GM23248 (cell line): Measurements from ENCODE around the gene BRAF.
"Not testable (repeated sequence)": the region's sequence is repeated elsewhere in the genome, so short reads cannot be mapped to it uniquely, and the experiment has no call there.

Experiments used
- EZH2 ChIP-seq: fragments of 200-600 bp; sonication (generic); IDR thresholded peaks from 2 replicates; pipeline ENCODE4 v1.6.1; 2018; ENCODE audit warnings: antibody characterized with exemption, mild to moderate bottlenecking; ENCODE audit not compliant: insufficient read depth, poor library complexity, severe bottlenecking
- EZH2phosphoT487 ChIP-seq: fragments of 200-600 bp; sonication (generic); IDR thresholded peaks from 2 replicates; pipeline ENCODE4 v1.6.1; 2018; ENCODE audit warnings: antibody characterized with exemption, moderate library complexity, mild to moderate bottlenecking, low read depth; ENCODE audit not compliant: insufficient read depth

DNA sequence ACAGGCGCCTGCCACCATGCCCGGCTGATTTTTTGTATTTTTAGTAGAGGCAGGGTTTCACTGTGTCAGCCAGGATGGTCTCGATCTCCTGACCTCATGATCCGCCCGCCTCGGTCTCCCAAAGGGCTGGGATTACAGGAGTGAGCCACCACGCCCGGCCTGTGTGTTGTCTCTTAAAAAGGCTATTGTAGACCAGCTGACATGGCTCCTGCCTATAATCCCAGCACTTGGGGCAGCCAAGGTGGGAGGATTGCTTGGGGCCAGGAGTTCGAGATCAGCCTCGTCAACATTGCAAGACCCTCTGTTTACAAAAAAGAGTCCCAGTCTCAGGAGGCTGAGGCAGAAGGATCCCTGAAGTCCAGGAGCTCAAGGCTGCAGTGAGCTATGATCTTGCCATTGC is 230.9 kb downstream of the BRAF start:
- TF ChIP-seq EZH2, EZH2phosphoT487: not testable (repeated sequence)
